ENCODE results near the gene SULT2A1. TPM values are rescaled to one million over a fixed set of nuclear protein-coding genes. Genes with fewer than 3 reads are reported as not detected.

SULT2A1 gene
- polyA plus RNA-seq, 1 donor (not counting 4 experiments of a cell fraction or from before 2014, with no cell fraction given), result not detected

GRCh38 chr19:47891923-47892666, 6.0 kb upstream of the SULT2A1 start:
- H3K4me2 ChIP-seq (ENCODE audit: control insufficient read depth, extremely low read depth, insufficient read depth, low read depth, low read length), result no peak overlapping the region
- H3K36me3 ChIP-seq (ENCODE audit: control insufficient read depth in 2 of 2, extremely low read depth in 1 of 2, insufficient read depth in 2 of 2, low read length in 2 of 2), result no peaks in the 10 kb centered on the region
- no peak overlapping the region for H2AFZ ChIP-seq (ENCODE audit: control insufficient read depth, low read length)
- H3K9ac ChIP-seq (ENCODE audit: control insufficient read depth, extremely low read depth, insufficient read depth, low read length), result no peak overlapping the region
- no peak overlapping the region for H3K4me3 ChIP-seq (ENCODE audit: control insufficient read depth in 2 of 3, extremely low read depth in 1 of 3, insufficient read depth in 2 of 3, low read depth in 1 of 3, low read length in 3 of 3)
- FAIRE-seq, result no peak
- dilution Hi-C loops (cut with MboI; ENCODE audit: extremely low pct_ligation_motif_present, low sequenced_read_pairs), result no loop called here
- no peak overlapping the region for H3K27ac ChIP-seq (ENCODE audit: control insufficient read depth, insufficient read depth, low read length)
- DNase-seq (ENCODE audit: low read depth, low spot score), result no peak
- H3K9me3 ChIP-seq (ENCODE audit: control insufficient read depth, low read depth, low read length), result no peaks in the 10 kb centered on the region
- no peaks in the 10 kb centered on the region for H4K20me1 ChIP-seq (ENCODE audit: control insufficient read depth, extremely low read depth, insufficient read depth, low read length)
- TF ChIP-seq CTCF (optimal IDR thresholded peaks at IDR 0.05 in 1 of 3, IDR thresholded peaks at IDR 0.05 in 1 of 3, conservative IDR thresholded peaks at IDR 0.05 in 1 of 3; ENCODE audit: extremely low read depth in 1 of 3, insufficient read depth in 2 of 3, low read length in 3 of 3) (no peak), EZH2 (IDR thresholded peaks at IDR 0.05; ENCODE audit: low read length) (no peak)
- no peaks in the 10 kb centered on the region for H3K79me2 ChIP-seq (ENCODE audit: control insufficient read depth, insufficient read depth, low read length)
- no peaks in the 10 kb centered on the region for H3K27me3 ChIP-seq (ENCODE audit: control insufficient read depth, extremely low read depth, insufficient read depth, low read length)
- H3K4me1 ChIP-seq (ENCODE audit: control insufficient read depth, extremely low read depth, insufficient read depth, low read length), result no peaks in the 10 kb centered on the region
- H3K9me1 ChIP-seq (ENCODE audit: control insufficient read depth, extremely low read depth, insufficient read depth, low read length), result no peaks in the 10 kb centered on the region

GRCh38 chr19:47891622-47891922, 5.5 kb upstream of the SULT2A1 start:
- H3K9me3 ChIP-seq (ENCODE audit: control insufficient read depth, low read depth, low read length), result no peaks in the 10 kb centered on the region
- H3K79me2 ChIP-seq (ENCODE audit: control insufficient read depth, insufficient read depth, low read length), result no peaks in the 10 kb centered on the region
- H3K27me3 ChIP-seq (ENCODE audit: control insufficient read depth, extremely low read depth, insufficient read depth, low read length), result no peaks in the 10 kb centered on the region
- H3K27ac ChIP-seq (ENCODE audit: control insufficient read depth, insufficient read depth, low read length), result no peak overlapping the region
- no peak overlapping the region for H3K4me3 ChIP-seq (ENCODE audit: control insufficient read depth in 2 of 3, extremely low read depth in 1 of 3, insufficient read depth in 2 of 3, low read depth in 1 of 3, low read length in 3 of 3)
- H3K4me2 ChIP-seq (ENCODE audit: control insufficient read depth, extremely low read depth, insufficient read depth, low read depth, low read length), result no peak overlapping the region
- dilution Hi-C loops (cut with MboI; ENCODE audit: extremely low pct_ligation_motif_present, low sequenced_read_pairs), result no loop called here
- TF ChIP-seq CTCF (optimal IDR thresholded peaks at IDR 0.05 in 1 of 3, IDR thresholded peaks at IDR 0.05 in 1 of 3, conservative IDR thresholded peaks at IDR 0.05 in 1 of 3; ENCODE audit: extremely low read depth in 1 of 3, insufficient read depth in 2 of 3, low read length in 3 of 3) (no peak), EZH2 (IDR thresholded peaks at IDR 0.05; ENCODE audit: low read length) (no peak)
- no peaks in the 10 kb centered on the region for H3K36me3 ChIP-seq (ENCODE audit: control insufficient read depth in 2 of 2, extremely low read depth in 1 of 2, insufficient read depth in 2 of 2, low read length in 2 of 2)
- no peaks in the 10 kb centered on the region for H3K4me1 ChIP-seq (ENCODE audit: control insufficient read depth, extremely low read depth, insufficient read depth, low read length)
- no peak overlapping the region for H3K9ac ChIP-seq (ENCODE audit: control insufficient read depth, extremely low read depth, insufficient read depth, low read length)
- no peak overlapping the region for H2AFZ ChIP-seq (ENCODE audit: control insufficient read depth, low read length)
- H4K20me1 ChIP-seq (ENCODE audit: control insufficient read depth, extremely low read depth, insufficient read depth, low read length), result no peaks in the 10 kb centered on the region
- FAIRE-seq (no peak), DNase-seq (ENCODE audit: low read depth, low spot score) (no peak)
- H3K9me1 ChIP-seq (ENCODE audit: control insufficient read depth, extremely low read depth, insufficient read depth, low read length), result no peaks in the 10 kb centered on the region
